ENCODE measurements around the gene PRC1.

Gene PRC1

GRCh38 chr15:90990446-90990845, 3.9 kb downstream of the PRC1 start:
- no peak for DNase-seq (ENCODE audit: low read depth in 2 of 2)

GRCh38 chr15:90989040-90989768, 5.1 kb downstream of the PRC1 start:
- no peak for DNase-seq (ENCODE audit: low read depth in 2 of 2)

- no peak for DNase-seq (ENCODE audit: low read depth in 2 of 2)
Observed at GRCh38 chr15:90988296-90988695, 6.0 kb downstream of the PRC1 start.

GRCh38 chr15:90987561-90988141, 6.7 kb downstream of the PRC1 start:
- no peak for DNase-seq (ENCODE audit: low read depth in 2 of 2)

GRCh38 chr15:90986790-90987507, 7.4 kb downstream of the PRC1 start:
- DNase-seq (ENCODE audit: low read depth in 2 of 2): no peak

GRCh38 chr15:90982135-90982534, 12.2 kb downstream of the PRC1 start:
- no peak for DNase-seq (ENCODE audit: low read depth in 2 of 2)

- DNase-seq (ENCODE audit: low read depth in 2 of 2): no peak
Observed at GRCh38 chr15:90981681-90982080, 12.7 kb downstream of the PRC1 start.

GRCh38 chr15:90979582-90979981, 14.8 kb downstream of the PRC1 start:
- DNase-seq (ENCODE audit: low read depth in 2 of 2): no peak

GRCh38 chr15:90974216-90974615, 20.1 kb downstream of the PRC1 start:
- DNase-seq (ENCODE audit: low read depth in 2 of 2): no peak

- DNase-seq (ENCODE audit: low read depth in 2 of 2): no peak
Observed at GRCh38 chr15:90972133-90972532, 22.2 kb downstream of the PRC1 start.

GRCh38 chr15:90970274-90970673, 24.1 kb downstream of the PRC1 start:
- DNase-seq (ENCODE audit: low read depth in 2 of 2): no peak

- no peak for DNase-seq (ENCODE audit: low read depth in 2 of 2)
Observed at GRCh38 chr15:90968434-90968833, 25.9 kb downstream of the PRC1 start.

- DNase-seq (ENCODE audit: low read depth in 2 of 2): no peak
Observed at GRCh38 chr15:90967206-90967605, 27.1 kb downstream of the PRC1 start.

- DNase-seq (ENCODE audit: low read depth in 2 of 2): no peak
Observed at GRCh38 chr15:90966262-90966661, 28.1 kb downstream of the PRC1 start.

- DNase-seq (ENCODE audit: low read depth in 2 of 2): no peak
Observed at GRCh38 chr15:90962021-90962420, 32.3 kb downstream of the PRC1 start.

GRCh38 chr15:90960298-90961091, 33.8 kb downstream of the PRC1 start:
- no peak for DNase-seq (ENCODE audit: low read depth in 2 of 2)

GRCh38 chr15:90959894-90960293, 34.4 kb downstream of the PRC1 start:
- no peak for DNase-seq (ENCODE audit: low read depth in 2 of 2)

GRCh38 chr15:90959028-90959595, 35.2 kb downstream of the PRC1 start:
- no peak for DNase-seq (ENCODE audit: low read depth in 2 of 2)

GRCh38 chr15:90957791-90958190, 36.5 kb downstream of the PRC1 start:
- DNase-seq (ENCODE audit: low read depth in 2 of 2): no peak

- no peak for DNase-seq (ENCODE audit: low read depth in 2 of 2)
Observed at GRCh38 chr15:90957031-90957790, 37.1 kb downstream of the PRC1 start.
